Measurements from ENCODE around the gene ADH5.

The ADH5 gene

DNA sequence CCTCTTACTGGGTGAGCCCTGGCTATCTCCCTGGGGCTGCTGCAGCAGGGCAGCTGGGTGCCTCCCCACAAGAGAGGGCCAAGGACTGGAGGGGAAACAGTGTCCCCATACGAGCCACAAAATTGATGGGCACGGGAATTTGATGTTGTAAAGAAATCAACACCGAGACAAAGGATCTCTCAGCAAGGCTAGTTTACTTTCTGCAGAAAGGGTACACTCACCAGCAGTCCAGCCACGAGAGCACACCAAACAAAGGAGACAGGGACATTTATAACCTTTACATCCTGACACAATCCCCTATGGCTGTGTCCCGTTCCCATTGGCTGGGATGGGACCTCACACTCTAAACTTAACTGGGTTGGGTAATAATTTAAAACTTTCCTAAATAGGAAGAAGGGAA, 67.2 kb downstream of the ADH5 start:
- TF ChIP-seq, protein P1, sequence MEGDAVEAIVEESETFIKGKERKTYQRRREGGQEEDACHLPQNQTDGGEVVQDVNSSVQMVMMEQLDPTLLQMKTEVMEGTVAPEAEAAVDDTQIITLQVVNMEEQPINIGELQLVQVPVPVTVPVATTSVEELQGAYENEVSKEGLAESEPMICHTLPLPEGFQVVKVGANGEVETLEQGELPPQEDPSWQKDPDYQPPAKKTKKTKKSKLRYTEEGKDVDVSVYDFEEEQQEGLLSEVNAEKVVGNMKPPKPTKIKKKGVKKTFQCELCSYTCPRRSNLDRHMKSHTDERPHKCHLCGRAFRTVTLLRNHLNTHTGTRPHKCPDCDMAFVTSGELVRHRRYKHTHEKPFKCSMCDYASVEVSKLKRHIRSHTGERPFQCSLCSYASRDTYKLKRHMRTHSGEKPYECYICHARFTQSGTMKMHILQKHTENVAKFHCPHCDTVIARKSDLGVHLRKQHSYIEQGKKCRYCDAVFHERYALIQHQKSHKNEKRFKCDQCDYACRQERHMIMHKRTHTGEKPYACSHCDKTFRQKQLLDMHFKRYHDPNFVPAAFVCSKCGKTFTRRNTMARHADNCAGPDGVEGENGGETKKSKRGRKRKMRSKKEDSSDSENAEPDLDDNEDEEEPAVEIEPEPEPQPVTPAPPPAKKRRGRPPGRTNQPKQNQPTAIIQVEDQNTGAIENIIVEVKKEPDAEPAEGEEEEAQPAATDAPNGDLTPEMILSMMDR (IDR thresholded peaks at IDR 0.05; ENCODE audit: borderline replicate concordance, insufficient read depth, low read depth, low read length), result no peak
- H3K4me3 ChIP-seq (ENCODE audit: low read depth, low read length), result no peak overlapping the region

Data from GM12875 (cell line).